GM12891 (cell line): ENCODE measurements around the gene MFGE8.

Experiments used
- PAX5 ChIP-seq: IDR thresholded peaks from 2 replicates; pipeline ENCODE4 v1.6.1; 2011; ENCODE audit warnings: low read length, moderate library complexity, mild to moderate bottlenecking; ENCODE audit not compliant: insufficient read depth, severe bottlenecking
- POLR2A ChIP-seq: IDR thresholded peaks from 2 replicates; pipeline ENCODE4 v1.6.1; 2011; ENCODE audit warnings: low read depth, low read length, control low read depth
- POLR2AphosphoS5 ChIP-seq: IDR thresholded peaks from 2 replicates; pipeline ENCODE4 v1.6.1; 2011; ENCODE audit warnings: low read depth, low read length, control low read depth
- POU2F2 ChIP-seq: IDR thresholded peaks from 2 replicates; pipeline ENCODE4 v1.6.1; 2011; ENCODE audit warnings: low read depth, mild to moderate bottlenecking, control low read depth, low read length, moderate library complexity
- SPI1 ChIP-seq: IDR thresholded peaks from 2 replicates; pipeline ENCODE4 v1.6.1; 2011; ENCODE audit warnings: low read depth, low read length, control low read depth
- TAF1 ChIP-seq: IDR thresholded peaks from 2 replicates; pipeline ENCODE4 v1.6.1; 2011; ENCODE audit warnings: low read depth, low read length, control low read depth

DNA sequence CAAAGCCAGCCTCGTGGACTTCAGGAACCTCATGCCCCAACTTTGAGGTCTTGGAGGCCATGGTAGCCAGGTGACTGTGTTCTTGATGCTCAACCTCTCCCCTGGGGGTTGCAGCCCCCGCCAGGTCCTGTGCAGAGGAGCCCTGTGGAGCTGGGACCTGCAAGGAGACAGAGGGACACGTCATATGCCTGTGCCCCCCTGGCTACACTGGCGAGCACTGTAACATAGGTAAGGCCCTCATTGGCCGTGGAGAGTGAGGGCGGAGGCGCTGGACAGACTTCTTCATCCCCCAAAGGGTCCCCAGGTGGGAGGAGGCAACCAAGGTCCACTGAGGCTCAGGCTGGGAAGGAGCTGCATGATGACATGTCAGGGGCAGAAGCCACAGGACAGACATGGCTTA, 53.0 kb downstream of the MFGE8 start:
- TF ChIP-seq POLR2A (no peak), POLR2AphosphoS5 (no peak), PAX5 (no peak), TAF1 (no peak), SPI1 (no peak), POU2F2 (no peak)
